PFSK-1 (cell line): ENCODE results near the gene AMPD3.

ENCODE experiments used
- POLR2AphosphoS5 ChIP-seq: IDR thresholded peaks from 2 replicates; pipeline ENCODE4 v1.6.1; 2012; ENCODE audit warnings: low read depth, mild to moderate bottlenecking, control low read depth, low read length, moderate library complexity
- REST ChIP-seq, 2 experiments: IDR thresholded peaks; 2 replicates each; pipeline versions ENCODE4 v1.6.1 to v1.8.0; 2011 to 2012; ENCODE audit warnings: low read depth in 2 of 2, low read length in 2 of 2, control low read depth in 1 of 2, inconsistent platforms in 1 of 2, mild to moderate bottlenecking in 1 of 2, moderate library complexity in 1 of 2; ENCODE audit not compliant: insufficient read depth in 1 of 2
- SIN3A ChIP-seq: IDR thresholded peaks from 2 replicates; pipeline ENCODE4 v1.6.1; 2012; ENCODE audit warnings: mild to moderate bottlenecking, low read length, moderate library complexity, borderline replicate concordance; ENCODE audit not compliant: insufficient read depth
- TAF1 ChIP-seq: IDR thresholded peaks from 2 replicates; pipeline ENCODE4 v1.6.1; 2012; ENCODE audit warnings: low read length, control low read depth, borderline replicate concordance; ENCODE audit not compliant: insufficient read depth

GRCh38 chr11:10426475-10426874 is 28.6 kb upstream of the AMPD3 start:
- TF ChIP-seq REST (IDR thresholded peaks at IDR 0.05; ENCODE audit: insufficient read depth in 1 of 2, low read depth in 2 of 2, low read length in 2 of 2): no peak
- no peak for TF ChIP-seq POLR2AphosphoS5
- TF ChIP-seq SIN3A: no peak
- no peak for TF ChIP-seq TAF1
